DOHH2 (cell line): ENCODE data around the gene NIPBL.

Source experiments
- EZH2phosphoT487 ChIP-seq: fragments of 200-600 bp; sonication (generic); IDR thresholded peaks from 2 replicates; pipeline ENCODE4 v1.6.1; 2017; ENCODE audit warnings: borderline replicate concordance, mild to moderate bottlenecking, antibody characterized with exemption, low read length, moderate library complexity, mixed read lengths
- TF ChIP-seq, protein P1 (sequence below): fragments of 200-600 bp; sonication (generic); IDR thresholded peaks from one replicate; pipeline ENCODE4 v1.5.1; 2014; ENCODE audit warnings: antibody characterized with exemption, mild to moderate bottlenecking, low read depth, low read length; ENCODE audit not compliant: poor library complexity, severe bottlenecking

- TF ChIP-seq, protein P1, sequence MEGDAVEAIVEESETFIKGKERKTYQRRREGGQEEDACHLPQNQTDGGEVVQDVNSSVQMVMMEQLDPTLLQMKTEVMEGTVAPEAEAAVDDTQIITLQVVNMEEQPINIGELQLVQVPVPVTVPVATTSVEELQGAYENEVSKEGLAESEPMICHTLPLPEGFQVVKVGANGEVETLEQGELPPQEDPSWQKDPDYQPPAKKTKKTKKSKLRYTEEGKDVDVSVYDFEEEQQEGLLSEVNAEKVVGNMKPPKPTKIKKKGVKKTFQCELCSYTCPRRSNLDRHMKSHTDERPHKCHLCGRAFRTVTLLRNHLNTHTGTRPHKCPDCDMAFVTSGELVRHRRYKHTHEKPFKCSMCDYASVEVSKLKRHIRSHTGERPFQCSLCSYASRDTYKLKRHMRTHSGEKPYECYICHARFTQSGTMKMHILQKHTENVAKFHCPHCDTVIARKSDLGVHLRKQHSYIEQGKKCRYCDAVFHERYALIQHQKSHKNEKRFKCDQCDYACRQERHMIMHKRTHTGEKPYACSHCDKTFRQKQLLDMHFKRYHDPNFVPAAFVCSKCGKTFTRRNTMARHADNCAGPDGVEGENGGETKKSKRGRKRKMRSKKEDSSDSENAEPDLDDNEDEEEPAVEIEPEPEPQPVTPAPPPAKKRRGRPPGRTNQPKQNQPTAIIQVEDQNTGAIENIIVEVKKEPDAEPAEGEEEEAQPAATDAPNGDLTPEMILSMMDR: no peak
- TF ChIP-seq EZH2phosphoT487: no peak
Observed at GRCh38 chr5:36936309-36936708, 59.7 kb downstream of the NIPBL start.
